K562 (cell line): ENCODE measurements around the gene VDR. TPM values are rescaled to one million over a fixed set of nuclear protein-coding genes. Genes with fewer than 3 reads are reported as not detected.

Experiments used
- ATAC-seq: fragments of 200-7000 bp; cut with Tn5 transposase; 3 replicates; pipeline ENCODE4 v1.9.1; 2020; ENCODE audit warnings: moderate library complexity
- BruUV-seq: library from RNA; stranded (reverse); fragments of 400-500 nt; replicated peaks from 2 replicates; lab custom pipeline; 2021; lab: Mats Ljungman, UMichigan
- CTCF ChIA-PET: fragments of 300-600 bp; formaldehyde crosslinking; extraction: SDS; loops from one replicate; lab custom pipeline; 2021; ENCODE audit warnings: low intra/inter-chr PET ratio; lab: Yijun Ruan, JAX
- POLR2A ChIA-PET: fragments of 300-600, 350-650 bp; sonication (Branson Sonifier 250); formaldehyde crosslinking; extraction: SDS; loops from one replicate; lab custom pipeline; 2021; ENCODE audit warnings: antibody characterized with exemption, inconsistent platforms; lab: Yijun Ruan, JAX
- DNase-seq, 4 experiments: peaks; one replicate each; pipeline versions ENCODE4 v3.0.0 to v3.0.0-alpha.2; 2011 to 2018; ENCODE audit warnings: low spot score in 3 of 4, mixed read lengths in 3 of 4; ENCODE audit errors: extremely low read depth in 1 of 4
- FAIRE-seq: peaks from 2 replicates; lab custom pipeline; 2011; peaks lifted over from hg19 to GRCh38; lab: Jason Lieb, UNC
- H2AFZ ChIP-seq: 2 replicates; pipeline ENCODE4 v1.6.0; 2011; ENCODE audit warnings: low read depth, low read length, control low read depth, inconsistent platforms
- H3K27ac ChIP-seq: fragments of 200-600 bp; 3 replicates; pipeline ENCODE4 v1.8.0; 2011; ENCODE audit warnings: low read depth, mild to moderate bottlenecking, control low read depth, inconsistent platforms, low read length, moderate library complexity, mixed read lengths; ENCODE audit errors: extremely low read depth
- H3K27me3 ChIP-seq, 2 experiments: fragments of 300-600 bp in 1 of 2; 2 replicates in 1 of 2; 3 replicates in 1 of 2; pipeline versions ENCODE4 v1.6.0 to v1.8.0; 2011; ENCODE audit warnings: inconsistent platforms in 2 of 2, low read length in 2 of 2, mild to moderate bottlenecking in 1 of 2, mixed read lengths in 1 of 2, moderate library complexity in 1 of 2; ENCODE audit not compliant: control insufficient read depth in 2 of 2, insufficient read depth in 2 of 2
- H3K36me3 ChIP-seq: fragments of 300-600 bp; 3 replicates; pipeline ENCODE4 v1.8.0; 2011; ENCODE audit warnings: mild to moderate bottlenecking, low read length, inconsistent platforms; ENCODE audit not compliant: control insufficient read depth, insufficient read depth
- H3K4me1 ChIP-seq, 2 experiments: fragments of 200-600 bp in 1 of 2; replicated peaks in 1 of 2; 2 replicates in 1 of 2; 3 replicates in 1 of 2; pipeline versions ENCODE4 v1.5.1 to v1.8.0; 2011; ENCODE audit warnings: inconsistent platforms in 2 of 2, low read length in 2 of 2, mild to moderate bottlenecking in 1 of 2, mixed read lengths in 1 of 2, moderate library complexity in 1 of 2; ENCODE audit not compliant: control insufficient read depth in 2 of 2, insufficient read depth in 2 of 2
- H3K4me2 ChIP-seq: 2 replicates; pipeline ENCODE4 v1.6.1; 2011; ENCODE audit warnings: low read length, control low read depth, inconsistent platforms, mixed read lengths; ENCODE audit not compliant: insufficient read depth
- H3K4me3 ChIP-seq: fragments of 200-600 bp; sonication (generic), shearing (Covaris generic); 2 replicates; pipeline ENCODE4 v1.5.1; 2016; ENCODE audit warnings: control low read depth, inconsistent platforms
- H3K79me2 ChIP-seq: fragments of 200-600 bp; 3 replicates; pipeline ENCODE4 v1.8.0; 2011; ENCODE audit warnings: low read length, inconsistent platforms; ENCODE audit not compliant: control insufficient read depth, insufficient read depth
- H3K9ac ChIP-seq, 2 experiments: 2 replicates each; pipeline versions ENCODE4 v1.6.0 to v1.6.1; 2011; ENCODE audit warnings: low read depth in 2 of 2, low read length in 2 of 2, control low read depth in 1 of 2, inconsistent platforms in 1 of 2, mild to moderate bottlenecking in 1 of 2, mixed read lengths in 1 of 2; ENCODE audit not compliant: insufficient read depth in 1 of 2
- H3K9me1 ChIP-seq: one replicate; pipeline ENCODE4 v1.6.0; 2011; ENCODE audit warnings: inconsistent platforms, mild to moderate bottlenecking, low read length, moderate library complexity; ENCODE audit not compliant: control insufficient read depth, insufficient read depth
- H3K9me3 ChIP-seq: replicated peaks from 2 replicates; pipeline ENCODE4 v1.5.1; 2011; ENCODE audit warnings: low read depth, low read length, inconsistent platforms; ENCODE audit not compliant: control insufficient read depth, insufficient read depth
- H4K20me1 ChIP-seq: replicated peaks from 2 replicates; pipeline ENCODE4 v1.6.1; 2011; ENCODE audit warnings: low read length, inconsistent platforms, mixed read lengths; ENCODE audit not compliant: control insufficient read depth, insufficient read depth
- CBFB ChIP-seq: sonication (generic); formaldehyde crosslinking; IDR thresholded peaks from 2 replicates; pipeline ENCODE4 v1.4.0; 2020; ENCODE audit warnings: mild to moderate bottlenecking, missing genetic modification reagents
- KDM5B ChIP-seq: fragments of 200-600 bp; sonication (generic); IDR thresholded peaks from 2 replicates; pipeline ENCODE4 v1.6.1; 2012; ENCODE audit warnings: low read depth, mild to moderate bottlenecking, moderate library complexity, low read length, control low read depth, inconsistent platforms; ENCODE audit not compliant: insufficient replicate concordance
- PHF20 ChIP-seq: fragments of 450-650 bp; IDR thresholded peaks from 2 replicates; pipeline ENCODE4 v1.6.1; 2018; ENCODE audit not compliant: partially characterized antibody
- PML ChIP-seq: IDR thresholded peaks from 2 replicates; pipeline ENCODE4 v1.6.1; 2012; ENCODE audit warnings: low read length, inconsistent platforms
- PRPF4 ChIP-seq: fragments of 200-400 bp; formaldehyde crosslinking; IDR thresholded peaks from one replicate; pipeline ENCODE4 v1.6.1; 2017; ENCODE audit warnings: low read length, low read depth, mild to moderate bottlenecking; ENCODE audit not compliant: insufficient read depth, poor library complexity, severe bottlenecking
- TBL1XR1 ChIP-seq, 2 experiments: IDR thresholded peaks; 2 replicates each; pipeline ENCODE4 v1.6.1; 2012; ENCODE audit warnings: improper control_type of control experiment in 2 of 2, low read length in 2 of 2, mild to moderate bottlenecking in 1 of 2
- ZBTB43 ChIP-seq: sonication (generic); formaldehyde crosslinking; IDR thresholded peaks from 2 replicates; pipeline ENCODE4 v1.8.0; 2023; ENCODE audit warnings: mild to moderate bottlenecking, missing genetic modification reagents
- ZNF79 ChIP-seq: fragments of 250-450 bp; sonication (Bioruptor Pico); IDR thresholded peaks from 2 replicates; pipeline ENCODE4 v1.4.0; 2020; ENCODE audit warnings: low read depth, mild to moderate bottlenecking, moderate library complexity
- WGBS: fragments of 100-300 bp; shearing (Covaris generic); methylation state at CpG from one replicate; pipeline ENCODE4 v1.1.6; 2016; ENCODE audit warnings: low coverage, mixed read lengths; ENCODE audit not compliant: insufficient coverage; ENCODE audit errors: missing lambda C conversion rate; 5-methylcytosine and 5-hydroxymethylcytosine counted together
- in situ Hi-C: fragments of 300-500 bp; cut with MboI; formaldehyde crosslinking; loops from 4 replicates; pipeline ENCODE4 v1.15.0; 2018; ENCODE audit warnings: inconsistent platforms, mixed read lengths
- intact Hi-C: fragments of 100-400 bp; cut with micrococcal nuclease; formaldehyde crosslinking; loops from 2 replicates; pipeline ENCODE4 v1.14.2; 2022
- polyA plus RNA-seq, 8 experiments: library from polyadenylated mRNA; depleted of rRNA in 4 of 8; stranded (reverse) in 5 of 8; unstranded in 3 of 8; fragments of >200 nt; fragmentation: Nextera tagmentation in 2 of 8; fragmentation: Illumina TruSeq in 1 of 8; extraction: Ambion mirVana in 2 of 8; extraction: Trizol in 1 of 8; gene quantifications; 2 replicates each; pipeline versions ENCODE4 v1.2.1 to v1.2.3, GENCODE V29; 2011 to 2014; ENCODE audit warnings: inconsistent platforms in 1 of 8, missing spikeins in 1 of 8
- total RNA-seq, 7 experiments: library from RNA; depleted of rRNA in 6 of 7; stranded (reverse); fragments of >200 nt in 6 of 7; fragmentation: Illumina TruSeq in 2 of 7; extraction: Trizol in 2 of 7; gene quantifications; 2 replicates each; pipeline versions ENCODE4 v1.2.1 to v1.2.3, GENCODE V29; 2011 to 2021; ENCODE audit warnings: low replicate concordance in 1 of 7

Gene VDR
- total and polyA plus RNA-seq, 9 of the 15 experiments (the other 6 are each of a cell fraction or from before 2014, with no cell fraction given): 0.61 to 4.8 (median 2.0) TPM

- TF ChIP-seq ZBTB43 (CRISPR knock-in tag): no peak
These were observed 8.8 kb downstream of the VDR start (continued) for GRCh38 chr12:47896022-47896421.

GRCh38 chr12:47894652-47895051 lies 10.1 kb downstream of the VDR start:
- ATAC-seq: no peak
- no peak for DNase-seq
- Histone ChIP-seq H3K4me3 (no peak overlapping the region), H4K20me1 (no peaks in the 10 kb centered on the region), H3K4me2 (no peak overlapping the region), H3K9me3 (no peaks in the 10 kb centered on the region), H3K36me3 (no peaks in the 10 kb centered on the region), H3K27ac (no peak overlapping the region), H3K27me3 (peaks cover 0 to 8% of the 10 kb centered on the region in 2 experiments; a peak in 2 of 5 replicates), H3K9me1 (no peaks in the 10 kb centered on the region), H3K4me1 (peaks cover 0 to 3% of the 10 kb centered on the region in 2 experiments; a peak in 2 of 5 replicates), H2AFZ (no peak overlapping the region), H3K9ac (no peak overlapping the region), H3K79me2 (no peaks in the 10 kb centered on the region)
- 13% methylated on average over 5 of the region's 6 CpGs for WGBS
- CTCF ChIA-PET: no interaction called here
- BruUV-seq: no TSS peak
- POLR2A ChIA-PET: interaction anchor here (0.8 to 1.5 kb wide), 3 partner anchors 23 to 290 kb away, joined by 3 to 5 read pairs (median 4); no protein-coding TSS in a partner anchor
- no peak for FAIRE-seq
- in situ Hi-C loops: no loop called here
- intact Hi-C loops: no loop called here
- TF ChIP-seq PML: no peak
- TF ChIP-seq PRPF4: no peak
- TF ChIP-seq PHF20: no peak
- no peak for TF ChIP-seq CBFB
- no peak for TF ChIP-seq ZNF79 (CRISPR knock-in tag)
- TF ChIP-seq KDM5B: no peak
- no peak for TF ChIP-seq TBL1XR1 (IDR thresholded peaks at IDR 0.05; ENCODE audit: low read length in 2 of 2)
